Bronchial epithelial cell (primary cell): ENCODE measurements around the gene CCNA1. TPM values are rescaled to one million over a fixed set of nuclear protein-coding genes. Genes with fewer than 3 reads are reported as not detected.

Source experiments
- DNase-seq: peaks from one replicate; pipeline ENCODE4 v3.0.0-alpha.2; 2010; ENCODE audit warnings: low read depth
- FAIRE-seq: peaks from 2 replicates; lab custom pipeline; 2011; peaks lifted over from hg19 to GRCh38; lab: Jason Lieb, UNC
- H3K27me3 ChIP-seq: 2 replicates; pipeline ENCODE4 v1.5.1; 2011; ENCODE audit warnings: low read length; ENCODE audit not compliant: control insufficient read depth, insufficient read depth
- H3K36me3 ChIP-seq: 2 replicates; pipeline ENCODE4 v1.5.1; 2011; ENCODE audit warnings: low read length; ENCODE audit not compliant: control insufficient read depth, insufficient read depth
- H3K4me3 ChIP-seq: 2 replicates; pipeline ENCODE4 v1.5.1; 2011; ENCODE audit warnings: mild to moderate bottlenecking, low read depth, low read length, control low read depth
- CTCF ChIP-seq: IDR thresholded peaks from 2 replicates; pipeline ENCODE4 v1.5.1; 2011; ENCODE audit warnings: mild to moderate bottlenecking, moderate library complexity, low read length, control low read depth, inconsistent platforms; ENCODE audit not compliant: insufficient read depth, severe bottlenecking
- total RNA-seq: library from RNA; depleted of rRNA; stranded (reverse); fragments of >200 nt; gene quantifications from 2 replicates; pipeline ENCODE4 v1.2.1, GENCODE V29; 2014

CCNA1 gene
- 106 and 133 TPM in 2 replicates for total RNA-seq

- FAIRE-seq (no peak), DNase-seq (no peak)
- TF ChIP-seq CTCF: no peak
- H3K27me3 ChIP-seq: no peaks in the 10 kb centered on the region
- peak within 1 kb of the TSS; percentile 59 for H3K4me3 ChIP-seq
- H3K36me3 ChIP-seq: no peaks in the 10 kb centered on the region
Measured at GRCh38 chr13:36432106-36432544, at the start of gene CCNA1. CCNA1 (plus strand) TSS chr13:36432495; CDS start chr13:36433057, 562 bp downstream.

GRCh38 chr13:36385489-36385888 lies 46.8 kb upstream of the CCNA1 start:
- no peak for TF ChIP-seq CTCF
- no peak for FAIRE-seq
- Histone ChIP-seq H3K36me3 (no peaks in the 10 kb centered on the region), H3K4me3 (no peak overlapping the region), H3K27me3 (no peaks in the 10 kb centered on the region)
- peak; percentile 37 for DNase-seq

GRCh38 chr13:36395280-36395679 lies 37.0 kb upstream of the CCNA1 start:
- DNase-seq: peak; percentile 53
- Histone ChIP-seq H3K4me3 (no peak overlapping the region), H3K36me3 (no peaks in the 10 kb centered on the region), H3K27me3 (no peaks in the 10 kb centered on the region)
- FAIRE-seq: no peak
- TF ChIP-seq CTCF: peak; percentile 37

- Histone ChIP-seq H3K27me3 (no peaks in the 10 kb centered on the region), H3K36me3 (no peaks in the 10 kb centered on the region), H3K4me3 (no peak overlapping the region)
- no peak for FAIRE-seq
- DNase-seq: no peak
- TF ChIP-seq CTCF: no peak
Measured at GRCh38 chr13:36405151-36405550, 27.1 kb upstream of the CCNA1 start.

- Histone ChIP-seq H3K36me3 (no peaks in the 10 kb centered on the region), H3K27me3 (no peaks in the 10 kb centered on the region), H3K4me3 (no peak overlapping the region)
- FAIRE-seq (no peak), DNase-seq (no peak)
- no peak for TF ChIP-seq CTCF
Measured at GRCh38 chr13:36412736-36413135, 19.6 kb upstream of the CCNA1 start.

GRCh38 chr13:36413161-36413560 lies 19.1 kb upstream of the CCNA1 start:
- H3K27me3 ChIP-seq: no peaks in the 10 kb centered on the region
- DNase-seq (no peak), FAIRE-seq (no peak)
- no peaks in the 10 kb centered on the region for H3K36me3 ChIP-seq
- H3K4me3 ChIP-seq: no peak overlapping the region
- no peak for TF ChIP-seq CTCF
